HG03175 (cell line): ENCODE results near the gene CALHM4.

Experiments used
- ATAC-seq: cut with Tn5 transposase; IDR thresholded peaks from one replicate; pipeline ENCODE4 v1.9.1; 2021; ENCODE audit warnings: mild to moderate bottlenecking, moderate library complexity; ENCODE audit not compliant: unreplicated experiment

The CALHM4 gene, protein sequence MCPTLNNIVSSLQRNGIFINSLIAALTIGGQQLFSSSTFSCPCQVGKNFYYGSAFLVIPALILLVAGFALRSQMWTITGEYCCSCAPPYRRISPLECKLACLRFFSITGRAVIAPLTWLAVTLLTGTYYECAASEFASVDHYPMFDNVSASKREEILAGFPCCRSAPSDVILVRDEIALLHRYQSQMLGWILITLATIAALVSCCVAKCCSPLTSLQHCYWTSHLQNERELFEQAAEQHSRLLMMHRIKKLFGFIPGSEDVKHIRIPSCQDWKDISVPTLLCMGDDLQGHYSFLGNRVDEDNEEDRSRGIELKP

DNA sequence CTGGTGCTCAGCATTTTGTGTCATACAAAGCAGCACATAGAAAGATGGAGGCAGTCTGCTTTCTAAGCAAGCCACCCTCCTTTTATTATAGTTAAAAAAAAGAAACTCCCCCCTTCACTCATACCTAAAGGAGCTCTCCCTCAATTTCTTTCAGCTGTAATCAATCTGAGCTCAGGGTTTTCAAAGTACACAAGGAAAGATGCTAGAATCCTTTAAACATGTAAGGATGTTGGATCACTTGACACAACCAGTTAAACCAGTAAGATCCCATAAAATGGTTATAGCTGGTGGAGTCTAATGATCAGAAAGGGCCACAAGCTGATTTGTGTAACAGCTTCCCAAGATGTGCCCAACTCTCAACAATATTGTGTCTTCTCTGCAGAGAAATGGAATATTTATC lies at the start of gene CALHM4:
CALHM4 (plus strand) TSS at position 301 of the 400 bp plus-strand sequence; CDS start at position 344, 43 bp downstream.
- no peak for ATAC-seq

DNA sequence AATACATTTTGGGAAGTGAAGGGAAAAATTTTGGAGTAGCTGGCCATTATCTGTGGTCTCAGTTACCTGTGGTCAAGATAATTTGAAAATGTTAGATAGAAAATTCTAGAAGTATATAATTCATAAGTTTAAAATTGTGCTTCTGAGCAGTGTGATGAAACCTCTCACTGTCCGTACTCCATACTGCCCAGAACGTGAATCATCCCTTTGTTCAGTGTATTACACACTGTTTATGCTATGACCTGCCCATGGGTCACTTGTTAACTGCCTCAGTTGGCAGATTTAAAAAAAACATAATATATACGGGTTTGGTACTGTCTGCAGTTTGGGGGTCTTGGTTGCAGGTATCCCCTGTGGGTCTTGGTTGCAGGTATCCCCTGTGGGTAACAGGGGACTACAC lies 46.2 kb upstream of the CALHM4 start:
- ATAC-seq: no peak

DNA sequence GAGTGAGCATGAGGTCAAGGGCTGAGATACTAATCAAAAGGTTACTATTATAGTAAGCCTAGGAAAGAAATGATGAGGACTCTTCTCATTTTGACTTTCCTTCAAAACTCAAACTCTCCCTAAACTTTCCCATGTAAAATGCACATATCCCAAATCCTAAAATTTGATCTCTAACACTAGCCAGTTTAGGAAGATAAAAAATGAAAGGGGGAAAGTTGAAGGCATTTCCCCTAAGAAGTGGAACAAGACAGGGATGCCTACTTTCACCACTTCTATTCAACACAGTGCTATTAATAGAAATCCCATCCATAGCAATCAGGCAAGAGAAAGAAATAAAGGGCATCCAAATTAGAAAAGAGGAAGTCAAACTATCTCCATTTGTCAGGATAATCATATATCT lies 45.0 kb upstream of the CALHM4 start:
- no peak for ATAC-seq

DNA sequence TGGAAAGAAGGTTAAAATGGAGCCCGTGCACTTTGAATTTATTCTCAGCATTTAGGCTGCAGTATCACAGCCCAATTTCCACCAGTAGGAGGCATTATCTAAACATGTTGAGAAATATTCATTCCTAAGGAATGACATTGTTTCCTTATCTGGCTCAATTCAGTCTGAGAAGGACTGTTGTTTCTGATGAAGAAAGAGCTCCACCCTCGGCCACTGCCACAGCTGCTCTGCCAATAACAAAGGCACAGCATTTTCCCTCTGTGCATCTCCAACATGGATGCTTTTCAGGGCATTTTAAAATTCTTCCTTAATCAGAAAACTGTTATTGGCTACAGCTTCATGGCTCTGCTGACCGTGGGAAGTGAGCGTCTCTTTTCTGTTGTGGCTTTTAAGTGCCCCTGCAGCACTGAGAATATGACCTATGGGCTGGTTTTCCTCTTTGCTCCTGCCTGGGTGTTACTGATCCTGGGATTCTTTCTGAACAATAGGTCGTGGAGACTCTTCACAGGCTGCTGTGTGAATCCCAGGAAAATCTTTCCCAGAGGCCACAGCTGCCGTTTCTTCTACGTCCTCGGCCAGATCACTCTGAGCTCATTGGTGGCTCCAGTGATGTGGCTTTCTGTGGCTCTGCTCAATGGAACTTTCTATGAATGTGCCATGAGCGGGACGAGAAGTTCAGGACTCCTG lies 42.0 kb upstream of the CALHM4 start, which contains the start of gene CALHM5:
CALHM5 (plus strand) TSS at position 216 of the 687 bp plus-strand sequence; CDS start at position 274, 58 bp downstream.
- no peak for ATAC-seq

DNA sequence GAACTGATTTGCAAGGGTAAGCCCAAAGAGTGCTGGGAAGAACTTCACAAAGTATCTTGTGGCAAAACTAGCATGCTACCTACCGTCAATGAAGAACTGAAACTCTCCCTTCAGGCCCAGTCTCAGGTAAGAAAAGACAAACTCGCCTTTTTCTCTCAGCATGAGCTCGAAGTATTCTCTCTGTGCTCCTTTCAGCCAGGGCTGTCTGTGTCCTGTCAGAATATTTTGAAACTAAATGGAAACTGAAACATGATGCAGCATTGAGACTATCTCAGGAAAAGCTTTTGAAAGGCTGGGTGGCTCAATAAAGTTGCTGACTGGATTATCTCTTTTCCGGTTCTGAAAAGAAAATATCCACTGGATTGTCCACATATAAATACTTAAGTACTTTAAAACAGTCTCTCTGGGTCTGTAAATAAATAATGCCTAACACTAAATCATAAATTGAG lies 41.4 kb upstream of the CALHM4 start:
- peak; percentile 76 for ATAC-seq

DNA sequence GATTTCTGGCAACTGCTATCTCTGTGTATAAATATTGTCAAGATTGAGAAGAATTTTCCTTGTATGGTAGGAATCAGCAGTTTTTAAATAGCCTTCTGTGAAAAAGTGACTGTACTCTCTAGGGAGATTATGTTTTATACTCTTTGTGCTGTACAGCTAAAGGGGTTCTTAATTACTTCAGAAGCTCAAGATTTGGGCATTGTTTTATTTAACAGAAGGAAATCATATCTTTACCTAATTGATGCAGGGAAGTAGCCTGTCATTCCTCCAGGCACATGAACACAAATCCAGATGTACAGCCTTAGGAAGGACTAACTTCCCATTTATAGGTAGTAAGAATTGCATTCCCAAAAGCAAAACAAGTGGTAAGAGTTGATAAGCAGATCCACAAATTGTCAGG lies 40.8 kb upstream of the CALHM4 start:
- ATAC-seq: no peak

DNA sequence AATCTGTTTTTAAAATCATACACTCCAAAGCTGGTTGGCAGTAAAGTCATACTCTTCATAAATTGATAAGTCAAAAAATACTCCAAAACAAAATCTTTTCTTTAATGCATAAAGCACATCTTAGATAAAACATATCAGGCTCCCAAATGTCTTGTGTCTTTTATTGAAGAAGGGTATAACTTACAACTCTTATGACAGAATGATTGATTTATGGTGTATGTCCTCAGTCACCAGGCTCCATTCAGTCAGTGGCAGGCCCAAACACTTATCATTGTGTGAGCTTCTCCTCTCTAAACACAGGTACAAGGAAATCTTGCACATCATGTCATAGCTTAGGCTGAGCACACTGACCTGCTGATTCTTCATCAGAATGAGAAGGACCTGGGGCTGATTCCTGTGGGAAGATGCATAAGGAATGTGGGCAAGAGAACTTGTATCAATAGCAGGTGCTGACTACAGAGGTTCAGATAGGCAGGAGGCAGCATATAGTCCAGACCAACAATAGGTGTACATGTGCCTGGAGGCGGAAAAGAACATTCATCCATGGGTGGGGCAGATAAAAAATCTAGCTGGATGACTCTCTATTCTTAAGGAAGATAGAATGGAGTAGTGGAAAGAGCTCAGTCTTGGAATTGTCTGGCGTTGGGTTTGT lies 40.2 kb upstream of the CALHM4 start:
- no peak for ATAC-seq

DNA sequence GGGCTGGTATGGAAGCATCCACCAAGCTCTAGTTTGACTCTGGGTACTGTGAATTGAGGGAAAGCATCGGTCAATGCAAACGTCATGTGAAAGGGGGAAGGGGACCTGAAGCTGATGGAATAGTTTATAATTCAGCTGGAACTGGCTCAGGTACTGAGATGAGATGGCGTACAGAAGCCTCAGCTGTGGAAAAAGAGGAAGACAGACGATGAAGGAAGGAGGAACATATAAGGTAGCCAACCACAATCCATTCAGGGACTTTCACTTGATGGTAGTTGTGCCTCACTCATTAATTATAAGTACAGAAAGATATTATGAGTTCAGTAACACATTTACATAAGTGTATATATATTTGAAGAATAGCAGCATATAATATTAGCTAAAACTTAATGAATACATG lies 39.4 kb upstream of the CALHM4 start:
- ATAC-seq: no peak

DNA sequence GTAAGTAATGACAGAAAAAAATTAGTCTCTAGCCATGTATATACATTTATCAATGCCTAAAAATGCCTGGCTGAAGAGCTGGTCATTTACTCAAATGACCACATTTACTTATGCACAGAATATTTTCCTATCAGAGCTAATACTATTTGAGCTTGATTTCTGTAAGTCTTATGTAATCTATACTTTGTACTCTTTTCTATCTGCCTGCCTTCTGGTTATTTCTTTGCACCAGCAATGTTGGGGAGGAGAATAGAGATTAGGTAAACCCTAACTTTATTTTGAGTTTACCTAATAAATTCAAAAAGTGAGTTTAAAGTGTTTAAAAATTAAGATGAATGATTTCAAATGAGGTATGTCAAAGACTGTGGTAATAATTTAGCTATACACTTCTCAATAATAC lies 38.4 kb upstream of the CALHM4 start:
- ATAC-seq: no peak

DNA sequence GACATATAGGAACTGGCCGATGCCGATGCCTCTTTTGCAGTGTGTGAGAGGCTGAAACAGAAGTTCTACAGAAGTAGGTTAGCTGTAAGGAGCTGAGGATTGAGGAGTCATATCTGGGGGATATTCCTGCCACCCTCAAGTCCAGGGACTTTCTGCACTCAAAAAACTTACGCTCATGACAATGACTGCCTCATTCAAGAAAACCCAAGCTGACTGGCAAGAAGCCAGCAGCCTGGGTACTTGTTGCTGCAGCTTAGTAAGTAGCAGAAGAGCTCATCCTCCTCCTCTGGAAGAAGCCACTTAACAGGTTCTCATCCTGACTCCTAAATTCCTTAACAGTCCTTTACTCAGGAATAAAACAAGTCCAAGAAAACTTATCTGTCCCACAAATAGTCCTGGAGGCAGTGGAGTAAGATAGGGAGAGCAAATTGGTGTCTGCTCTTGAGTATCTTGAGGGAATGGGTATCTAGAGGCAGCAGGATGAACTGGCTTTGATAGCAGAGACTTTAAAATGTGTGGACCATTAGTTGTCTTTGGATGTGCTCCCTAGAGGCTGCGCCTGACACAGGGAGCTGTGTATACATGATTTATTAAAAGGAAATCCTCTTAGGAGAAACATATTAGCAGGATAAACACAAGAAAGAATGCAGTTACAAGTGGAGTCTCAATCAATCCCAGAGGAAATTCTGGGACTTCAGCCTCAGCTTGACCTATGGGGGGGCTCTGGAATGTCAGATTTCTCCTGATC lies 34.8 kb upstream of the CALHM4 start:
- ATAC-seq: no peak

DNA sequence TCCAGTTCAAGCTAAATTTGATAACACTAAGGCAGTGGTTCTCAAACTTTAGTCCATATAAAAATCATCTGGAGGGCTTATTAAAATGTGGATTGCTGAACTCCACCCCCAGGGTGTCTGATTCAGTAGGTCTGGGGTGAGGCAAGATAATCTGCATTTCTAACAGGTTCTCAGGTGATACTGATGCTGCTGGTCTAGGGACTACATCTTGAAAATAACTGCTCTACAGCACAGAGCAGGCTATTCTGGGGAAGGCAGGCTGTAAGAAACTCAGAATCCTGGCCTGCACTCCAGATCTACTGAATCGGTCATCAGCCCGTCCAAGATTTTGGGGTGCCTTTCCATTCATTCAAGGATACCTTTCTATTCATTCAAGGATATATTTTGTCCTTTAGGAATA lies 30.7 kb upstream of the CALHM4 start:
- ATAC-seq: no peak

DNA sequence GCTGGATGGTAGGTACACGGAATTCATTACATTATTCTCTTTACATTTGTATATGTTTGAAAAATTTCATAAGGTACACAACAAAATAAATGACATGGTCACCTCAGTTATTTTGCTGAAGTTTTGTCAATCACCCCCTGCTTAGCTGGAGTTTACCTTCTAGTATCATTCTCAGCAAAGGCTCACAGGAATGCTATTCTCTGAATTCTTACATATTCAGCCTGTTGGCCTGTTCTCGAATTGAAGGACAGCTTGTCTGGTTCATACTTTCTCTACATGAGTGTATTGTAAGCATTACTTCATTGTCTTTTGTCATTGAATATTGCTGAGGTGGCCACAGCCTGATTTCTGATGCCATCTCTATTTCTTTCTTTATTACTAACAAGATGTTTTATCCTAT lies 29.3 kb upstream of the CALHM4 start:
- ATAC-seq: no peak

DNA sequence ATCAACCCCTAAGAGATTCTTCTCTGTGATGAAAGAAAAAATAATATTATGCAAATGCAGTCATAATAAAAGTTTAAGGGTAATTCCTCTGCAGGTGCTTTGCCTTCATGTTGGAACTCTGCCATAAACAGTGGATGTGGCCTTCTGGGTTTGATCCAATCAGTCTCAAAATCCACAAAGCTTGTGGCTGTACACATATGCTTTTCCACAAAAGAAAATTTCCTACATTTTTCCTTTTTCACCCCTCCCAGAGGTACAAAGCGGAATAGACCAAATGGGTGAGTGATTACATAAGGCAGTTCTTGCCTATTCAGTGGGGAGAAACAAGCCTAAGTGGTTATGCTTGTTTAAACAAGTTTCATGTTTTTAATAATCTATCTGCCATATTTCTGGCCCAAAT lies 25.4 kb upstream of the CALHM4 start:
- ATAC-seq: no peak

DNA sequence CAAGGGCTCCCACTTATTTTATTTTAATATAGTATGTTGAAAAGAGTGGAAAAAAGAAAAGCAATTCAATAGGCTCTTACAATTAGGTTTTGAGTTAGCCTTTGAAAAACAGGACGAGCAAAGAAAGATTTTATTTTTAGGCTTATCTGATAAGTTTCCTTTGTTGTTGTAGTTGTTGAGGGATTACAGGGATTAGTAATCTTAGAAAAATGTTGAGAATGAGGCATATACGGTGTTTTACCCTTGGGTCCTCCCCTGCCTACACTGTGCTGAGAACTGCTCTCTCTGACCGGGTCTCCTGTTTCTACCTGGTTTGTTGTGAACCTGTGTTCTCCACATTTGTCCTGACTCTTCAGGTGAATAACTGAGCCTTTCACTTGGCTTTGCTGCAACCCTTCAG lies 24.8 kb upstream of the CALHM4 start:
- no peak for ATAC-seq

DNA sequence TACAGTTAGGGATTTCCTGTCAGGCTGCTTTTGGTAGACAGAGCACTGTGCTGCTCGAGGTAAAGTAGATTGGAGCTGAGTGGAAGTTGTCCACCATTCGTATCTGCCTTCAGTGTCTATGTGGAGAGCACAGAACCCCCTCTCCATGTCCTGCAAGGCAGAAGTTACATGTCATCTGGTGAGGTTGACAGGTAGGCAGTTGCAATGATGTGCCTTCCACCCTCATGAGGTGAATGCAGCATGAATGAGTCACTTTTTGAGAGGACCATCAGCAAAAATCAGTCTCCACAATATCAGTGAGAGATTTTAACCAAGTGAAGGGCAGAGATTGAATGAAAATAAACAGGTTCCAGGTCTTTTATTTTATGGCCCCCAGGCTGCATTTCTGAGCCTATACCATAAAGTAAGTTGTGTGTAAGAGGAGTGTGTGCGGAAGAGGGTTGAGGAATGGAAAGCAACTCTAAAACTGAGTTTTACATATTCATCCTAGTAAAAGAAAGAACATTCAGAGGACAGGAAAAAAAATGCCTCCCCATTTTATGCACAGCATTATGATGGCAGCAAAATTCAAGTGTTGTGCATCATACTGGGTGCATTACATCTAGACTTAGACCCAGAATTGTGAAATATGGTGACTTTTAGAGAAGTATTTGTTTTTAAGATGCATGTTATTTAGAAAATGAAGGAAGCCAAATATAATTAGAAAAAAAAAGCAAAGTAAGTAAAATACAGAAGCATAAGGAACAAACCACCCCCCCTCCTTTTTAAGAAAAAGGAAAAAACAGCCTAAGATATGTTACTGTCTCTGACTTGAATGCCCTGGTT lies 23.9 kb upstream of the CALHM4 start:
- no peak for ATAC-seq

DNA sequence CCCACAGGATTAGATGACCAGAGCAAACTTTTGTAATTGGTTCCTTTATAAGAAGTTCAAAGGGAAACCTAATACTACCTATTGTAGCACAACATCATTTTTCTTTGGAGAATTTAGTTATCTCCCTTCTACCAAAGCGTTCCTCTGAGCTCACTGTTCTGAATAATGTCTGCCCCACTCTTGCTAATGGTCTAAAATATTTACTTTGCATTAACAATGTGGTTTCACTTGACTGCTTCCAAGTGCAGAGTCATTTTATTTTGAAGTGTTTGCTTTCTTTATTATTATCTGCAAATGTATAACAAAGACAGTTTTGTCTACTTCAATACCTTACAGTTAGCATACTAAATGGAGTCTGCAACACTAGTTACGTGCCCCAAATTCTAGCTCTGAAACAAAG lies 23.1 kb upstream of the CALHM4 start:
- no peak for ATAC-seq

DNA sequence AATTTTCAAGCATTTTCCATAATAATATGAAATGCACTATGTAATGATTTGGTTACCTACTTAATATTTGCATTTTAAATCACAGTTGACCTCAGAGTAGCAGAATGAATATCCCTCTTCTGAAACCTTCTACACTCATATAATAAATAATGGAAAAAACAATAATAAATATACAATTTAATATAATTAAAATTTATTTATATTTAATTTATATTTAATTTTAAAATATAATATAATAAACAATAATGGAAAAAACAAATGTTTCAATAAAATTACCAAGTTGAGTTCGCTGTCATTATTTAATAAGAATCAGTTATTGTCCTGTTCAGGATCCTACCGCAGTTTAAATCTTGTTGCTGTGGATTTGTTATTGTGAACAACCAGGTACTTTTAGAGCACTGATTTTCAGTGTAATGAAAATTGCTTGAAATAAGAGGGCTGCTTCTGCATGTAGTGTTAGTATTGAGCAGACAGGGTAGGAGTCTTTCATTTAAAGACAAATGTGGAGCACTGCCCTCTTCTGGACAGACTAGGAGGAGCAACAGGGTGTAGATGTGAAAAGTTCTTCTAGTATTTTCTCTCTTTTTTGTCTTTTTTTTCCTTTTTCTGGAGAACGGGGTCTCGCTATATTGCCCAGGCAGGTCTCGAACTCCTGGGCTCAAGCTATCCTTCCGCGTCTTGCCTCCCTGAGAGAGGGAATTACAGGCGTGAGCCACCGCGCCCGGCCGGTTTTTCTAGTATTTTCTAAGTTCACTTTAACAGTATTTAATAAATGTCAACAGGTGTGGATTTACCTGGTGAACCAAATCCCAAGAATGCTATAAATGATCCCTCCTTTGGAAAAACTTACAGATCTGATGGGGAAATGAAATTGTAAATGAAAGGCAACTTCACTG lies 21.6 kb upstream of the CALHM4 start:
- peak; percentile 83 for ATAC-seq

DNA sequence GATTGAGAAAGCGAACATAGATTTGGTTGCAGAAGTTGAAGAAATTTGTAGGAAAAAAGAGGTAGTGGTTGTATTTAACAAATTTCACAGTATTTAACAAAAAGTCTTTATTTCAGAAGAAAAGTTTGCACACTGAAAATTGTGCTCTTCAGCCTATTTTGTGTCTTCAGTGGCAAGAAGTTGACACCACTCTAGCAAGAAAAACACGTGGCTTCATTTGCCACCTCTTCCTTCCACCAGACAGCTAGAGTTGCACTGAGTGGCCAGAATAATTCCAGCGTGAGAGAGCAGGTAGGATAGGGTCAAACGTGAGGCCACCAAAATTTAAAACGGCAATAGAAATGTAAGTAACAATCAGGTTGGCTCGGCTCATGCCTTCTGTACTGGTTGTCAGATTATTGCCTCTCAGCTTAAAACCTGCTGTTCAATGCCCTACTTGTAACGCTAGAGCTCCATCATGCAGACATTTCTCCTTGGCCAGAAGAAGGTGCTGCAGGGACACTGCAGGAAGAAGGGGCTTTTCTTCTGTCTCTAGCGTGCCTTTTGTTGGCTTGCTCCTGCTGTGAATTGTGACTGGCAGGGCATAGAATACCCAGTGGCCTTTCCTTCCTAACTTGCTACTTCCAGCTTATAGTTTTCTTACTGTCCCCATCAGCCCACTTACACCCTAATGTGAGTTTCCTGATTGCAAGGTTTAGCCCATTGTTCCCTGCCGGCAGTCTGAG lies 20.2 kb upstream of the CALHM4 start:
- ATAC-seq: no peak

DNA sequence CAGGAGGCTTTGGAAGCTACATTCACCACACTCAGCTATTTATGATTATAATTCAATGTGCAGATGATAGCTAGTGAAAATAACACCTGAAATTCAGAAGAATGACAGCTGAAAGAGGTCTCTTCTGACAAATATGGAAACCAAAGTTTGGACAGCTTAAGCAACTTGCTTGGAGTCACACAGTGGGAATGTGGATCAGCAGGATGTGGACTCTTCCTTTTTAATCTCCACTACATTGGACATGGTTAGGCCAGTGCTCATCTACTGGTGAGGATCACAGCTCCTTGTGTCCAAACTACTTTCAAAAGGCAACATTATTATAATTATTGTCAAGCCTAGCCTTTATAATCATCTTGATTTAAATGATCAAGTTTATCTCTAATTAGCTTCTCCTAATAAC lies 18.4 kb upstream of the CALHM4 start:
- ATAC-seq: no peak
